Hematopoietic multipotent progenitor cell treated with erythropoietin and hydrocortisone succinate and interleukin-3 and kit ligand, for 8 days (in vitro differentiated cells): ENCODE results near the gene RNF31.
"Not testable (repeated sequence)": the region's sequence is repeated elsewhere in the genome, so short reads cannot be mapped to it uniquely, and the experiment has no call there.

Experiments
- DNase-seq: peaks from one replicate; pipeline ENCODE4 v3.0.0-alpha.2; 2015

The RNF31 gene

GRCh38 chr14:24184104-24184970, 37.0 kb downstream of the RNF31 start:
- no peak for DNase-seq

GRCh38 chr14:24185026-24185425, 37.7 kb downstream of the RNF31 start:
- DNase-seq = no peak

GRCh38 chr14:24185741-24186140, 38.4 kb downstream of the RNF31 start:
- no peak for DNase-seq

DNA sequence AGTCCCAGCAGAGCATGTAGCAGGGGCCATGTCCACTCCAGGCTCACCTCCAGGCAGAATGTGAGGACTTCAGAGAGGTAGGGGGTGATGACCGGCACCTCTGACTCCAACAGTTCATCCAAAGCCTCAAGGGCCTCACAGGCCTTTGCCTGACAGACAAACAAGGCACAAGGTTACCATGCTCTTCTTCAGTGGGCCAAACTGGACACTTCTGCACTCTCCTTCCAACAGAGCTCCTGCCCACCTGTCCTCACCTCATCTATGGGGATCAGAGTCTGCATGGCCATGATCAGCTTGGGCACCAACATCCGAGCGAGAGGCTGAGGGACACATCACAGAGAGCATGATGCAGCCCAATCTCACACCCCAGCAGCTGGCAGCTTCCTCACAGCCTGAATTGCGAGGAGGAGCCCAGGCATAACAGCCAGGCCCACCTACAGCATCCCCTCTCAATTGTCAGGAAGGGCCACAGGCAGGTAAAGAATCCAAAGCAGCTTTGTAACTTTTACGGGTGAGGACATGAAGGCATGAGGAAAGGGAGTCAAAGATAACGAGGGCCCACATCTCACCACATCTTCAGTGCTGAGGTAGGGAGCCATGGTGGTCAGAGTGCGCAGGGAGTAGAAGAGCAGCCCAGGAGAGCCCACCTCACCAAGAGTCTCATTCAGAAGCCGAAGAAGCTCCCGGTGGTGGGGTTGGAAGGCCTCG, 39.7 kb downstream of the RNF31 start:
- no peak for DNase-seq

DNA sequence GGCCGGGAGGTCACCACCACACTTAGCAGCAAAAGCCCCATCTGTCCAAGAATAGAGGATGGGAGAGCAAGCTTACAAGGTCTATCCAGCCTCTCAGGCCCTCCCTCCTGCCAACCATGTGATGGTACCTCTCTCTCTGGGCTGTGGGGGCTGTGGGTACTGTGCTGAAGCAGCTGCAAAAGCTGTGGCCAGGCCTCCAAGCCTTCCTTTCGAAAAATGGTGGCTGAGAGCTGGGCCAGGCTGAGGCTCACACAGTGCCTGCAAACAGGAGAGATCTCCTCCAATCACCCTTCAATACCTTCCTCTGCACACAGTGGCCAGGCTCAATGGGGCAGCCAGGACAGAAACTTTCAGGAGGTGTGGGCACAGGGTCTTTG, 40.2 kb downstream of the RNF31 start:
- DNase-seq = no peak

- DNase-seq = peak; percentile 97
Observed at GRCh38 chr14:24188251-24189058, 41.2 kb downstream of the RNF31 start, which contains the start of gene IPO4. Gene IPO4 (minus strand): TSS chr14:24188816. CDS start chr14:24188787, 29 bp downstream.

- no peak for DNase-seq
Observed at GRCh38 chr14:24189059-24189375, 41.7 kb downstream of the RNF31 start.

DNA sequence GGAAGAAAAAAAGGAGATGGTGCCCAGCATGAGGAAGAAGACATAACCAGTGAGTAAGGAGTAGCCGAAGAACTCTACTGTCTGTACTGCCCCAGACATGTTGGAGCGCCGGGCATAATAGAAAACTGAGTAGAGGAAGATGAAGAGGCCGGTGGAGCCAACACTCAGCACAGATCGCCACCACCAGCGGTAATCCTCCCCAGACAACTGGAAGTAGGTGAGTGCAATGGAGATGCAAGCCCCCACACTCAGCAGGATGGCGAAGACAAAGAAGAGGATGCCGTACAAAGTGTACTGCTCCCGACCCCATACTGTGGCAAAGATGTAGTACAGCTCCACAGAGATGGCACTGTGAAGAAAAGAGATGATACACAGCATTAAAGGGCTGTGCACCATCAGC, 42.2 kb downstream of the RNF31 start:
- DNase-seq = no peak

DNA sequence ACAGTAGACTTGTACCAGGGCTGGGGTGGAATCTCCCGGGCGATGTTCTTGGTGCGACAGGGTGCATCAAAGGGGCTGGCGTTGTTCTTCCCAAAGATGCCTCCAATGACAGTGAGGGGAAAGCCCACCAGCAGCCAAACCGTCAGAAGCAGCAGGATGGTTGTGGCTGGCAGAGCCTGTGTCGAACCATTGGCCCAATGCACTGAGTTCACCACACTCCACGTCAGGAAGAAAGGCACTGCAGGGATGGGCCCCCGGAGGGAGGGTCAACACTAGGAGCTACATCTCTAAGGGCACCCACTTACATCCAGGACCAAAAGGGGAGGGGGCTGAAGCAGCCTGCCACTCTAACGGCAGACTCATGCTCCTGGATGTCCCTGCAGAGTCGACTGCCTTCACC, 43.1 kb downstream of the RNF31 start:
- DNase-seq = no peak

DNA sequence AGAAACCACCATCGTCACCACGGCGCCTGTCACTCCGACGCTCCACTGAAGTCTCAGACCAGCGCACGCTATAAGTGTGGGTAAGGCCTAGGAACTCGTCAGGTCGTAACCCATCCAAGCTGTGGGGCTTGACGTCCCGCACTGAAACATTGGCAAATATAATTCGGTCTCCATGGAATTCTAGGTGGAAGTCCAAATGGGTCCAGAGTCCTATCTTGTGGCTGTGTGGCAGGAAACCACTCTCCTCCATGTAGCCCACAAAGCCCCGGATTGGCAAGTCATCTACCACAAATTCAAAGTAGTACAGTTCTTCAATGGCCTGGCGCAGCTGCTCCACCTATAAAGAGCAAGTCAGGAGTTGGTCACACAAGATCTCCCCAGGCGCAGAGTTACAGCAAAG, 45.6 kb downstream of the RNF31 start:
- no peak for DNase-seq

- no peak for DNase-seq
Observed at GRCh38 chr14:24194186-24194872, 47.0 kb downstream of the RNF31 start.

DNA sequence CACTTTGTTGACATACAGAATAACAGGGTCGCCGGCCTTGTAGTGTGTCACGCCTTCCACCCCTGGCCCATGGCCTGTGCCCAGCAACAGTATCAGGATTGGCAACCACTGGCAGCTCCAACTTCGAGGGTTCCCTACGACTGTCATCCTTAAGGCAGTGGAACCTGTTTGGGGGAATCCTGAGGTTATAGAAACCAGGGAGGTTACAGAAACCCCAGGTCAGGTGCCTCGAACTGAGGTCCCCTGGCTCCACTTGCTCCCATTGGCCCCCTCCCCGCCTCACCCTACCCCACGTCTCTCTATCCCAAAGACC, 47.5 kb downstream of the RNF31 start:
- DNase-seq = no peak

DNA sequence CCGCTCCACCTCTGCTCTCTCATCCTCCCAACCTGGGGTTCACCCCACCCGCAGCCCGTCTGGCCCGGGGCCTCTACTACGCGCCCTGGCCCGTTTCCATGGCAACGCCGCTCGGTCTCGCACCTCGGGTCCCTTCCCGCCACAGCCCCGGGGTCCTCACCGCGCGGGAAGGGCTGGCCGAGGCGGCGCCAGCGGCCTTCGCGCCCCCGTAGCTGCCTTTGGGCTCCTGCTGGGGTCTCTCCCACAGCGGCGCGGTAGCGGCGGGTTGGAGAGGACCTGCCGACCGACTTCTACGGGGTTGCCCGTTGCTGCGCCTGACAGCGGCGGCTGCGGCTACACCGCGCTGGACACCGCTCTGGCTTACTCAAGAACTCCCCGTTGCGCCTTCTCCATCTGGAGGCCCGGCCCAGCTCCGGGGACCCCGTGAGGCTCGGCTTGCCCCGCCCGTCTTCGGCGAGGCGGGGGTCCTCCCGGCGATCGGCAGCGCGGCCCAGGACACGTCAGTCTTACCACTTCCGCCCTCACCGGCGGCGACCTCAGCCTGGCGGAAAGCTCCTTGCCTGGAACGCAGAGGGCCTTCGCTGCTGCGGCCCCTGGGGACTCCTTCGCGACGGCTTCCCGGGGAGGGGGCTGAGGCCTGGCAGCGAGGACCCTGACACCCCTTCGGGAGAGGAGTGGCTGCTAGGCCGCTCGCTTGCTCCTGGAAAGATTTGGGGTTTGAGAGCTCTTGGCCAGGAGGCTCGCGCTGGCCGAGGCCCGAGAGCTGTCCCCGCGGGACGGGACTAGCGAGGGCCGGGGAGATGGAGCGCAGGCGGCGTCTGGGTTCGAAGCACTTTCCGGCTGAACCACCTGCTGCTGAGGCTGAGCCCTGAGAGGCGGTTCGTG, 48.1 kb downstream of the RNF31 start, which contains the start of gene TM9SF1:
Gene TM9SF1, minus strand, starts transcription at position 256 of the 885 bp plus-strand sequence. CDS start 422 bp downstream, outside the sequence.
- peak; percentile 86 for DNase-seq

DNA sequence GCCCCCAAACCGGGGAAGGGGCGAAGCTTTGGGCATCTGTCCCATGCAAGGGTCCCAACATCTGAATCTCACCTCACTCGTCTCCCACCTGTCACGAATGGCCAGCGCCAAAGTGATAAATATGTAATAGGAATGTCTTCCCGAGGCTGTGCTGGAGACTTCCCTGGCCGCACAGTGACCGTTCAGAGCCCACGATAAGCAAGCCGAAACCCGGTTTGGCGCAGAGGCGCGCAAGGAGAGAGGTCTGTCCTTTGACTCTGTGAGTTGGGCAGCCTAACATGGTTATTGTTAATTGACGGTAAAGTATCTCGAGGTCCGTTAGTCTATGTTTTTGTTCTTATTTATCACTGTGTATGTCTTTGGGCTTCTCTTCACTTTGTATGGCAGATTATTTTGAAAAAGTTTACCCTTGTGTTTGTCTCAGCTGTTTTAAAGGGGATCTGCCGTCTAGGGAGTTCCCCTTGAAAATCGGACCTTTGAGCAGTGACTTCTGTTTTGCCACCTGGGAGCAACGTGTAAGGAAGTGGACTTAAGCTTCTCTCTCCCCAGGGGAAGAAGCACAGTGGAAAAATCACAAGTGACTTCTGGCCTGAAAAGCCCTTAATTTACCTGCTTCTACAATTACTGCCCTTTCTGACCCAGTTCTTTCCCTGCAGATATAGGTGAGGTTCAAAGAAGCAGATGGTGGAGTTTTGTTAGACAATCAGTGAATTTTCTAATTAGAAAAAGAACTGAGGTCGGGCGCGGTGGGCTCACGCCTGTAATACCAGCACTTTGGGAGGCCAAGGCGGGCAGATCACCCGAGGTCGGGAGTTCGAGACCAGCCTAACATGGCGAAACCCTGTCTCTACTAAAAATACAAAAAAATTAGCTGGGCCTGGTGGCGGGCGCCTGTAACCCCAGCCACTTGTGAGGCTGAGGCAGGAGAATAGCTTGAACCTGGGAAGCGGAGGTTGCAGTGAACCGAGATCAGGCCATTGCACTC, 49.1 kb downstream of the RNF31 start:
- DNase-seq = peak; percentile 49

- DNase-seq = peak; percentile 49
Observed at GRCh38 chr14:24197056-24197450, 49.8 kb downstream of the RNF31 start.

DNA sequence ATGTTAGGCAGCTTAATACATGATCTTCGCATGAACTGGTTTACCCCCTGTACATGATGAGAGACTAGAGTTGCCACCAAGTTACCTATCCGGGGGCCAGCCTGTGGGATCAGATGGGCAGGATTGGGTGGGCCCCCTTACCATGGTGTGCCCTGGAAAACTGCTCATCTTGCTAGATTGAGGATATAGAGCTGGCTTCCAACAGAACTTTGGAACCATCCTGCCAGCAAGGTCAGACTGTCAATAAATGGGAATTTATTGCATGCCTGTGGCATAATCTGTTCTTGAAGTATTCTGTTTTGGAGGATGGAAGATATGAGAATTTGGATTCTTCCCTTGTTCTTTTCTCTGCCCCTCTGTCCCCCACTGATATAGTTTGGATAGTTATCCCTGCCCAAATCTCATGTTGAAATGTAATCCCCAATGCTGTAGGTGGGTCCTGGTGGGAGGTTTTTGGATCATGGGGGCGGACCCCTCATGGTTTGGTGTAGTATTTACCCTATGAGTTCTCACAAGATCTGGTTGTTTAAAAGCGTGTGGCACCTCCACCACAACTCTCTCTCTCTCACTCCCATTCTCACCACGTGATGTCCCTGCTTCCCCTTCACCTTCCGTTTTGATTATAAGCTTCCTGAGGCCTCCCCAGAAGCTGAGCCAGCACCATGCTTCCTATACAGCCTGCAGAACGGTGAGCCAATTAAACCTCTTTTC, 51.7 kb downstream of the RNF31 start:
- no peak for DNase-seq

DNA sequence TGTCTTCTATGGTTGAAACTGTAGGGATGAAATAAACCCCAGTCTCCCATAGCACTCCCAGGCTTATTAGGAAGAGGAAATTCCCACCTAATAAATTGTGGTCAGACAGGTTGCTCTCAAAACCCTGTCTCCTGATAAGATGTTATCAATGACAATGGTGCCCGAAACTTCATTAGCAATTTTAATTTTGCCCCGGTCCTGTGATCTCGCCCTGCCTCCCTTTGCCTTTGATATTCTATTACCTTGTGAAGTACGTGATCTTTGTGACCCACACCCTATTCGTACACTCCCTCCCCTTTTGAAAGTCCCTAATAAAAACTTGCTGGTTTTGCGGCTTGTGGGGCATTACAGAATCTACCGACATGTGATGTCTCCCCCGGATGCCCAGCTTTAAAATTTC, 55.2 kb downstream of the RNF31 start:
- not testable (repeated sequence) for DNase-seq

- not testable (repeated sequence) for DNase-seq
Observed at GRCh38 chr14:24203249-24203886, 56.1 kb downstream of the RNF31 start.
